Keratinocyte (primary cell): ENCODE measurements around the gene DSCAML1. TPM values are rescaled to one million over a fixed set of nuclear protein-coding genes. Genes with fewer than 3 reads are reported as not detected.

Source experiments
- DNase-seq: peaks from one replicate; pipeline ENCODE4 v3.0.0-alpha.2; 2011; ENCODE audit warnings: low read depth, missing footprints, low spot score
- FAIRE-seq: peaks from 2 replicates; lab custom pipeline; 2011; peaks lifted over from hg19 to GRCh38; lab: Jason Lieb, UNC
- H2AFZ ChIP-seq: 2 replicates; pipeline ENCODE4 v1.6.0; 2012; ENCODE audit warnings: low read length, control low read depth, inconsistent platforms; ENCODE audit not compliant: control insufficient read depth
- H3K27ac ChIP-seq: 2 replicates; pipeline ENCODE4 v1.5.1; 2011; ENCODE audit warnings: low read length; ENCODE audit not compliant: control insufficient read depth, insufficient read depth
- H3K27me3 ChIP-seq: 3 replicates; pipeline ENCODE4 v1.6.0; 2011; ENCODE audit warnings: low read length; ENCODE audit not compliant: control insufficient read depth, insufficient read depth; ENCODE audit errors: extremely low read depth
- H3K36me3 ChIP-seq, 2 experiments: 2 replicates in 1 of 2; 3 replicates in 1 of 2; pipeline ENCODE4 v1.5.1; 2011; ENCODE audit warnings: low read length in 2 of 2, mild to moderate bottlenecking in 1 of 2; ENCODE audit not compliant: control insufficient read depth in 2 of 2, insufficient read depth in 2 of 2; ENCODE audit errors: extremely low read depth in 1 of 2
- H3K4me1 ChIP-seq: 3 replicates; pipeline ENCODE4 v1.5.1; 2011; ENCODE audit warnings: low read length; ENCODE audit not compliant: control insufficient read depth, insufficient read depth; ENCODE audit errors: extremely low read depth
- H3K4me2 ChIP-seq: 3 replicates; pipeline ENCODE4 v1.6.0; 2011; ENCODE audit warnings: low read depth, low read length; ENCODE audit not compliant: control insufficient read depth, insufficient read depth; ENCODE audit errors: extremely low read depth
- H3K4me3 ChIP-seq, 3 experiments: fragments of 200-600 bp in 1 of 3; sonication (generic) in 1 of 3; 2 replicates in 2 of 3; 3 replicates in 1 of 3; pipeline ENCODE4 v1.5.1; 2011 to 2016; ENCODE audit warnings: low read length in 3 of 3, mild to moderate bottlenecking in 3 of 3, control low read depth in 2 of 3, inconsistent platforms in 1 of 3, low read depth in 1 of 3, mixed read lengths in 1 of 3, mixed run types in 1 of 3, moderate library complexity in 1 of 3; ENCODE audit not compliant: control insufficient read depth in 2 of 3, insufficient read depth in 2 of 3; ENCODE audit errors: extremely low read depth in 1 of 3
- H3K79me2 ChIP-seq: 2 replicates; pipeline ENCODE4 v1.6.0; 2012; ENCODE audit warnings: low read length; ENCODE audit not compliant: control insufficient read depth, insufficient read depth
- H3K9ac ChIP-seq: 3 replicates; pipeline ENCODE4 v1.6.0; 2011; ENCODE audit warnings: low read length; ENCODE audit not compliant: control insufficient read depth, insufficient read depth; ENCODE audit errors: extremely low read depth
- H3K9me1 ChIP-seq: 3 replicates; pipeline ENCODE4 v1.6.0; 2011; ENCODE audit warnings: low read length; ENCODE audit not compliant: control insufficient read depth, insufficient read depth; ENCODE audit errors: extremely low read depth
- H3K9me3 ChIP-seq: 2 replicates; pipeline ENCODE4 v1.5.1; 2012; ENCODE audit warnings: low read depth, low read length; ENCODE audit not compliant: control insufficient read depth
- H4K20me1 ChIP-seq: 3 replicates; pipeline ENCODE4 v1.6.0; 2011; ENCODE audit warnings: low read length; ENCODE audit not compliant: control insufficient read depth, insufficient read depth; ENCODE audit errors: extremely low read depth
- CTCF ChIP-seq, 3 experiments: IDR thresholded peaks in 1 of 3; conservative IDR thresholded peaks in 1 of 3; optimal IDR thresholded peaks in 1 of 3; 2 replicates in 2 of 3; 3 replicates in 1 of 3; pipeline versions ENCODE3 to v1.5.1; 2011; ENCODE audit warnings: low read length in 3 of 3, mild to moderate bottlenecking in 3 of 3, moderate library complexity in 2 of 3, control low read depth in 1 of 3, inconsistent platforms in 1 of 3; ENCODE audit not compliant: insufficient read depth in 2 of 3; ENCODE audit errors: extremely low read depth in 1 of 3
- EZH2 ChIP-seq: IDR thresholded peaks from one replicate; pipeline ENCODE4 v1.6.1; 2012; ENCODE audit warnings: inconsistent platforms, mild to moderate bottlenecking, low read length, moderate library complexity
- dilution Hi-C: fragments of 300-500 bp; cut with MboI; formaldehyde crosslinking; loops from one replicate; pipeline ENCODE4 v1.7.0; 2020; ENCODE audit warnings: low sequenced_read_pairs; ENCODE audit not compliant: extremely low pct_ligation_motif_present
- polyA plus RNA-seq, 5 experiments: library from polyadenylated mRNA; depleted of rRNA in 3 of 5; stranded (reverse) in 3 of 5; stranded (forward) in 1 of 5; unstranded in 1 of 5; fragments of >200 nt; gene quantifications; 1 replicate in 1 of 5; 2 replicates in 3 of 5; 3 replicates in 1 of 5; pipeline versions ENCODE4 v1.2.1 to v1.2.3, GENCODE V29; 2011 to 2012; ENCODE audit warnings: missing spikeins in 2 of 5, low read depth in 1 of 5, low replicate concordance in 1 of 5

Gene DSCAML1
- polyA plus RNA-seq, 1 donor (not counting 4 experiments of a cell fraction or from before 2014, with no cell fraction given): not detected

- Histone ChIP-seq H3K27ac (no peak overlapping the region), H3K9ac (no peak overlapping the region), H2AFZ (no peak overlapping the region), H3K27me3 (peaks cover 10% of the 10 kb centered on the region), H3K36me3 (no peaks in the 10 kb centered on the region), H3K9me3 (no peaks in the 10 kb centered on the region), H4K20me1 (no peaks in the 10 kb centered on the region), H3K9me1 (no peaks in the 10 kb centered on the region), H3K4me3 (no peak overlapping the region), H3K4me1 (no peaks in the 10 kb centered on the region), H3K4me2 (no peak overlapping the region), H3K79me2 (no peaks in the 10 kb centered on the region)
- DNase-seq (no peak), FAIRE-seq (no peak)
- no peak for TF ChIP-seq CTCF (optimal IDR thresholded peaks at IDR 0.05 in 1 of 3, IDR thresholded peaks at IDR 0.05 in 1 of 3, conservative IDR thresholded peaks at IDR 0.05 in 1 of 3; ENCODE audit: extremely low read depth in 1 of 3, insufficient read depth in 2 of 3, low read length in 3 of 3)
- no peak for TF ChIP-seq EZH2
- dilution Hi-C loops: no loop called here
These were observed 84.5 kb downstream of the DSCAML1 start for GRCh38 chr11:117712530-117712929.

- no peaks in the 10 kb centered on the region for H3K4me1 ChIP-seq
- H3K79me2 ChIP-seq: no peaks in the 10 kb centered on the region
- FAIRE-seq (no peak), DNase-seq (no peak)
- H3K9me3 ChIP-seq: no peaks in the 10 kb centered on the region
- no peak for TF ChIP-seq CTCF (optimal IDR thresholded peaks at IDR 0.05 in 1 of 3, IDR thresholded peaks at IDR 0.05 in 1 of 3, conservative IDR thresholded peaks at IDR 0.05 in 1 of 3; ENCODE audit: extremely low read depth in 1 of 3, insufficient read depth in 2 of 3, low read length in 3 of 3)
- no peak for TF ChIP-seq EZH2
- dilution Hi-C loops: no loop called here
- no peak overlapping the region for H3K4me3 ChIP-seq
- no peak overlapping the region for H2AFZ ChIP-seq
- no peaks in the 10 kb centered on the region for H3K36me3 ChIP-seq
- H3K27ac ChIP-seq: no peak overlapping the region
- peaks cover 10% of the 10 kb centered on the region for H3K27me3 ChIP-seq
- no peak overlapping the region for H3K4me2 ChIP-seq
- H4K20me1 ChIP-seq: no peaks in the 10 kb centered on the region
- H3K9ac ChIP-seq: no peak overlapping the region
- H3K9me1 ChIP-seq: no peaks in the 10 kb centered on the region
These were observed 85.7 kb downstream of the DSCAML1 start for GRCh38 chr11:117711331-117711730.
